Lower leg skin (tissue), 4 donors: ENCODE results near the gene NFU1. TPM values are rescaled to one million over a fixed set of nuclear protein-coding genes. Genes with fewer than 3 reads are reported as not detected.

Source experiments
- DNase-seq, 2 donors: peaks; one replicate each; pipeline ENCODE4 v3.0.0-alpha.2; 2019; ENCODE audit warnings: low spot score in 2 of 2
- H3K4me3 ChIP-seq: fragments of 200-600 bp; sonication (generic); 2 replicates; pipeline ENCODE4 v1.5.1; 2017; ENCODE audit warnings: mild to moderate bottlenecking, low read depth; ENCODE audit not compliant: poor library complexity, severe bottlenecking
- CTCF ChIP-seq, 3 donors: fragments of 450-650 bp; IDR thresholded peaks; one replicate each; pipeline ENCODE4 v1.5.1; 2016; ENCODE audit warnings: antibody characterized with exemption in 3 of 3, mild to moderate bottlenecking in 3 of 3, moderate library complexity in 2 of 3
- POLR2A ChIP-seq, 2 donors: fragments of 450-650 bp; IDR thresholded peaks; one replicate each; pipeline ENCODE4 v1.6.1; 2016 to 2017; ENCODE audit warnings: antibody characterized with exemption in 2 of 2, mild to moderate bottlenecking in 1 of 2, moderate library complexity in 1 of 2
- WGBS, 2 donors: methylation state at CpG; one replicate each; pipeline ENCODE4 v1.1.5; 2018; 5-methylcytosine and 5-hydroxymethylcytosine counted together
- intact Hi-C: fragments of 100-400 bp; cut with DNase I; formaldehyde crosslinking; loops from one replicate; pipeline ENCODE4 v1.15.0; 2023; ENCODE audit warnings: low total_unique reads
- total RNA-seq, 4 donors: library from RNA; depleted of rRNA; stranded (reverse); fragments of >200 nt; gene quantifications; one replicate each; pipeline ENCODE4 v1.1.0, GENCODE V29; 2016

The NFU1 gene
- total RNA-seq, 4 donors from 2014 or later = 12.8 to 28.1 (median 17.9) TPM

DNA sequence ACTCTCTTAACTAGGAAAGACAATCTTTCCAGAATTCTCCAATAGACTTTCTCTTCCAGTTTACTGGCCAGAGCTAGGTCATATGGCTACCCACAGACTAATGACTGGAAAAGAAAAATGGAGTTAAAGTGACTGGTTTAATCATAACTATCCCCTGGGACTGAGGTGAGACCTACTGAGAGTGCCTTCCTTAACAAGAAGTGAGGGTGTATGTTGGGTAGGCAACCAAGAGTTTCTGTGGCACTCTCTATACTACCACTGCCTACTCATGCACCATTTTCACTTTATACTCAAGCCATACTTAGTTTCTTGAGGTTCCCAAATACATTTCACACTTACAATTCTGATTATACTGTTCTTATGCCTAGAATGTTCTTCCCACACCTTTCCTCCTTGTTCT lies 43.3 kb downstream of the NFU1 start:
- TF ChIP-seq POLR2A (IDR thresholded peaks at IDR 0.05) (no peak), CTCF (IDR thresholded peaks at IDR 0.05) (no peak)
- DNase-seq = no peak
- intact Hi-C loops = no loop called here
- H3K4me3 ChIP-seq = no peak overlapping the region

DNA sequence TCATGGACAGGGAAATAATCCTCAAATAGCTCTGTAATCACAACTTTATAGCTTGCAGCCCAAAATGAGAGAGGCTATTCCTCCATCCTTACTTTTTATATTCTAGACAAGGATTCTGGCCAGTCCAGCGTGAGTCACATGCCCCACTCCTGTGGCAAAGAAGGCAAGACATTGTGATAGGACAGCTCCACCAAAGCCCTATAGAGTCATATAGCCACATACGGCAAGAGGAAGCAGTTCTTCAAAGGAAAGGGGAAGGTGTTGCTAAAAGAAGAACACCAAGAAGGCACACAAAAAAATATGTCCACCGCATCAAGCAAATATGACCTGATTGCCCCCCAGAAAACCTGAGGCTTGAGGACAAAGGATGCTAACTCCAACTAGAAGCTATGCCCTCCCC lies 46.8 kb downstream of the NFU1 start:
- intact Hi-C loops = no loop called here
- WGBS, 2 donors = 71 to 82% methylated on average over 3 of the region's 3 CpGs
- TF ChIP-seq POLR2A (IDR thresholded peaks at IDR 0.05) (no peak), CTCF (IDR thresholded peaks at IDR 0.05) (no peak)
- no peak overlapping the region for H3K4me3 ChIP-seq
- no peak for DNase-seq

DNA sequence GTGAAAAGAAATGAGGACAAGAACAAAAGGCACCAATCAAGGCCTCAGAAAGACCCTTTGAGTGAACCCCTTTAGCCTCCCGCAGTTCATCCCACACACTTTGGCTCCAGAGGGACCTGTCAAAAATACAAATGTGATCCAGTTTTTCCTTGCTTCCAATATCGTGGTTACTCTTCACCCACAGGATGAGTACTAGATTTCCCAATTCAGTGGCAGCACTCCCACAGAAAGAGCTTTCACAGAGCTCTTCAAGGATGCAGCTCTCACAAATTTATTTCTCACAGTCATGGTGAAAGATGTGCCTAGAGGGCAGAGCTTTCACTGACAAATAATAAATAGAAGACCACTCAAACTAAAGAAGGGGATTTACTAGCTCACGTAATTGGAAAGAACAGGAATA lies 47.2 kb downstream of the NFU1 start:
- 71 to 72% methylated on average over 3 of the region's 3 CpGs for WGBS, 2 donors
- H3K4me3 ChIP-seq = no peak overlapping the region
- intact Hi-C loops = no loop called here
- DNase-seq = no peak
- TF ChIP-seq POLR2A (IDR thresholded peaks at IDR 0.05) (no peak), CTCF (IDR thresholded peaks at IDR 0.05) (no peak)

DNA sequence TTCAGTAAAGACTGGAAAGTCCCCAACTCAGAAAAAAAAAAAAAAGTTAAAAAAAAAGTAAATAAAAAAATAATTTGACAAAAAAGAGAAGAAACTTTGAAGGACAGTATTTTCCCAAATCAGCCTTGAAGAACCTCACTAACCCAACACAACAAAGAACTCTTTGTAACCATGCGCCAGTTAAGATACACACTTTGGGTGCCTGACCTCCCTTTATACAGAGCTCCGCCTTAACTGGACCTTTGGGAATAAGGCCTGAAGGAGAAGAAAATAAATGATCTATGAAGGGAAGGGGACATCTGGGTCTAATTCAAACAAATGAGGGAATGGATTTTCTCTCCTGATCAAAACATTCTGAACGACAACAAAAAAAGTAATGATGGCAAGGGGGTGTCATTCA lies 48.0 kb downstream of the NFU1 start:
- WGBS, 2 donors = 78 to 83% methylated on average over 3 of the region's 3 CpGs
- intact Hi-C loops = no loop called here
- H3K4me3 ChIP-seq = no peak overlapping the region
- no peak for DNase-seq
- TF ChIP-seq CTCF (IDR thresholded peaks at IDR 0.05) (no peak), POLR2A (IDR thresholded peaks at IDR 0.05) (no peak)

- TF ChIP-seq CTCF (IDR thresholded peaks at IDR 0.05) (no peak), POLR2A (IDR thresholded peaks at IDR 0.05) (no peak)
Measured at GRCh38 chr2:69387770-69388481, 49.3 kb downstream of the NFU1 start.

More at GRCh38 chr2:69387770-69388481, 49.3 kb downstream of the NFU1 start:
- WGBS, 2 donors = 71 to 74% methylated on average over 14 of the region's 14 CpGs
- intact Hi-C loops = no loop called here
- H3K4me3 ChIP-seq = peak overlapping the region; percentile 27
- DNase-seq = no peak
